ENCODE data around the gene NFKBIB.

- TF ChIP-seq CTCF (IDR thresholded peaks at IDR 0.05; ENCODE audit: borderline replicate concordance, extremely low read depth, low read length, poor library complexity, severe bottlenecking) = peak; percentile 83
- no peak for TF ChIP-seq EZH2 (IDR thresholded peaks at IDR 0.05; ENCODE audit: borderline replicate concordance, low read depth, low read length, severe bottlenecking)
Measured at GRCh38 chr19:38869836-38870607, 29.7 kb upstream of the NFKBIB start.
